Liver (tissue), 9 donors: ENCODE measurements around the gene DIRAS2. TPM values are rescaled to one million over a fixed set of nuclear protein-coding genes. Genes with fewer than 3 reads are reported as not detected.

Source experiments
- DNase-seq: peaks from one replicate; pipeline ENCODE4 v3.0.0-alpha.2; 2017; ENCODE audit warnings: low spot score
- H3K27ac ChIP-seq, 2 donors: one replicate each; pipeline ENCODE4 v1.7.0; 2013; ENCODE audit warnings: inconsistent platforms in 2 of 2, low read length in 2 of 2, control low read depth in 1 of 2, low read depth in 1 of 2, mild to moderate bottlenecking in 1 of 2
- H3K27me3 ChIP-seq, 4 donors: one replicate each; pipeline versions ENCODE4 v1.6.1 to v1.7.0; 2013; ENCODE audit warnings: low read length in 3 of 4, inconsistent platforms in 1 of 4, mild to moderate bottlenecking in 1 of 4, moderate library complexity in 1 of 4; ENCODE audit not compliant: control insufficient read depth in 4 of 4, insufficient read depth in 4 of 4
- H3K36me3 ChIP-seq, 4 donors: one replicate each; pipeline versions ENCODE4 v1.6.1 to v1.7.0; 2013; ENCODE audit warnings: low read length in 3 of 4, mild to moderate bottlenecking in 3 of 4, low read depth in 1 of 4, moderate library complexity in 1 of 4; ENCODE audit not compliant: control insufficient read depth in 4 of 4, insufficient read depth in 3 of 4
- H3K4me1 ChIP-seq, 4 donors: one replicate each; pipeline versions ENCODE4 v1.6.1 to v1.7.0; 2013; ENCODE audit warnings: low read length in 3 of 4, mild to moderate bottlenecking in 3 of 4, moderate library complexity in 1 of 4; ENCODE audit not compliant: control insufficient read depth in 4 of 4, insufficient read depth in 4 of 4
- H3K4me3 ChIP-seq, 3 donors: one replicate each; pipeline versions ENCODE4 v1.6.1 to v1.7.0; 2013; ENCODE audit warnings: low read length in 3 of 3, control low read depth in 1 of 3, low read depth in 1 of 3, mild to moderate bottlenecking in 1 of 3
- H3K9ac ChIP-seq, 2 donors: one replicate each; pipeline ENCODE4 v1.7.0; 2013; ENCODE audit warnings: low read length in 2 of 2, mild to moderate bottlenecking in 2 of 2, moderate library complexity in 2 of 2, control low read depth in 1 of 2, low read depth in 1 of 2
- H3K9me3 ChIP-seq, 4 donors: one replicate each; pipeline versions ENCODE4 v1.6.1 to v1.7.0; 2013; ENCODE audit warnings: low read length in 3 of 4; ENCODE audit not compliant: control insufficient read depth in 4 of 4
- HNF4A ChIP-seq, 2 donors: conservative IDR thresholded peaks; 2 replicates each; pipeline ENCODE4 v1.6.1; 2016; ENCODE audit warnings: antibody characterized with exemption in 2 of 2, mild to moderate bottlenecking in 2 of 2
- JUND ChIP-seq, 2 donors: IDR thresholded peaks; 2 replicates each; pipeline ENCODE4 v1.6.1; 2016; ENCODE audit warnings: antibody characterized with exemption in 2 of 2
- RXRA ChIP-seq, 2 donors: IDR thresholded peaks; 2 replicates each; pipeline ENCODE4 v1.6.1; 2017 to 2018; ENCODE audit warnings: antibody characterized with exemption in 2 of 2, mild to moderate bottlenecking in 1 of 2
- SP1 ChIP-seq: IDR thresholded peaks from 2 replicates; pipeline ENCODE4 v1.6.1; 2018; ENCODE audit warnings: antibody characterized with exemption, mild to moderate bottlenecking
- YY1 ChIP-seq: IDR thresholded peaks from 2 replicates; pipeline ENCODE4 v1.6.1; 2016; ENCODE audit warnings: antibody characterized with exemption, mild to moderate bottlenecking
- WGBS: extraction: QIAGEN DNeasy Blood & Tissue Kit; methylation state at CpG from one replicate; pipeline ENCODE4 v1.1.7; 2013; 5-methylcytosine and 5-hydroxymethylcytosine counted together
- polyA plus RNA-seq, 2 donors: library from polyadenylated mRNA; stranded (reverse) in 1 of 2; unstranded in 1 of 2; fragments of 200-250 nt in 1 of 2; fragments of >200 nt in 1 of 2; fragmentation: Nextera tagmentation in 1 of 2; extraction: Ambion mirVana in 1 of 2; gene quantifications; one replicate each; pipeline versions ENCODE4 v1.2.1 to v1.2.3, GENCODE V29; 2013 to 2015
- total RNA-seq, 2 donors: library from RNA; depleted of rRNA; stranded (reverse); fragments of >200 nt; gene quantifications; one replicate each; pipeline ENCODE4 v1.2.3, GENCODE V29; 2014
- TF ChIP-seq, protein P1 (sequence below): IDR thresholded peaks from 2 replicates; pipeline ENCODE4 v1.6.1; 2016; ENCODE audit warnings: antibody characterized with exemption
- TF ChIP-seq, protein P2 (sequence below): IDR thresholded peaks from 2 replicates; pipeline ENCODE4 v1.6.1; 2016; ENCODE audit warnings: antibody characterized with exemption
- donor health status: healthy.
- donor health status: healthy.
- donor health status: healthy.
- donor health status: healthy.
- donor health status: healthy.

The DIRAS2 gene
- total and polyA plus RNA-seq, 4 donors: 0.14 to 0.53 (median 0.25) TPM; not detected in 1

DNA sequence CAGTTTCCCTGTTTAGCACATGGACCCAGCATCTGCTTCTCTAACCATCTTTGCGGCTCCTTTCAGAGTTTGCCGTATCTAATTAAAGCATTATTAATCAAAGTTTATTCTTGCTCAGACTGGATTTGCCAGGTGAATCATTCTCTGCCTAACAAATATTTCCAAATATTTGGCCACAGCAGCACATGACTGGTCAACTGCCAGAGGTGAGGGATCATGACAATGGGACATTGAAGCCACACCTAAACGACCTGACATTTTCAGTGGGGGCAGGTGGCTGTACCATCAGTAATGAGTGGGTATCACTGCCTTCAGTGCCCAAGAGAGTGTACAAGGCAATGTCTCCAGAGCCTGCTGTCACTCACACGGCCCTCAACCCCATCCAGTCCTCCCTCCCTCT, 80.4 kb downstream of the DIRAS2 start:
- no peaks in the 10 kb centered on the region for H3K36me3 ChIP-seq
- peaks cover 0 to 5% (median 0%) of the 10 kb centered on the region in 4 donors for H3K27me3 ChIP-seq
- 56% methylated on average over 4 of the region's 4 CpGs for WGBS
- H3K4me1 ChIP-seq: peaks cover 0 to 2% (median 0%) of the 10 kb centered on the region in 4 donors
- no peak overlapping the region for H3K9ac ChIP-seq
- TF ChIP-seq RXRA (IDR thresholded peaks at IDR 0.05) (peak in 1 of 2 donors; percentile 58), SP1 (no peak), JUND (IDR thresholded peaks at IDR 0.05) (peak in 1 of 2 donors; percentile 15), YY1 (peak; percentile 22), HNF4A (conservative IDR thresholded peaks at IDR 0.05) (peak in 1 of 2 donors; percentile 43)
- TF ChIP-seq, protein P1, sequence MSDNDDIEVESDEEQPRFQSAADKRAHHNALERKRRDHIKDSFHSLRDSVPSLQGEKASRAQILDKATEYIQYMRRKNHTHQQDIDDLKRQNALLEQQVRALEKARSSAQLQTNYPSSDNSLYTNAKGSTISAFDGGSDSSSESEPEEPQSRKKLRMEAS: peak; percentile 26
- TF ChIP-seq, protein P2, sequence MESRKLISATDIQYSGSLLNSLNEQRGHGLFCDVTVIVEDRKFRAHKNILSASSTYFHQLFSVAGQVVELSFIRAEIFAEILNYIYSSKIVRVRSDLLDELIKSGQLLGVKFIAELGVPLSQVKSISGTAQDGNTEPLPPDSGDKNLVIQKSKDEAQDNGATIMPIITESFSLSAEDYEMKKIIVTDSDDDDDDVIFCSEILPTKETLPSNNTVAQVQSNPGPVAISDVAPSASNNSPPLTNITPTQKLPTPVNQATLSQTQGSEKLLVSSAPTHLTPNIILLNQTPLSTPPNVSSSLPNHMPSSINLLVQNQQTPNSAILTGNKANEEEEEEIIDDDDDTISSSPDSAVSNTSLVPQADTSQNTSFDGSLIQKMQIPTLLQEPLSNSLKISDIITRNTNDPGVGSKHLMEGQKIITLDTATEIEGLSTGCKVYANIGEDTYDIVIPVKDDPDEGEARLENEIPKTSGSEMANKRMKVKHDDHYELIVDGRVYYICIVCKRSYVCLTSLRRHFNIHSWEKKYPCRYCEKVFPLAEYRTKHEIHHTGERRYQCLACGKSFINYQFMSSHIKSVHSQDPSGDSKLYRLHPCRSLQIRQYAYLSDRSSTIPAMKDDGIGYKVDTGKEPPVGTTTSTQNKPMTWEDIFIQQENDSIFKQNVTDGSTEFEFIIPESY: no peak
- no peak for DNase-seq
- H3K27ac ChIP-seq: no peak overlapping the region
- no peak overlapping the region for H3K4me3 ChIP-seq
- H3K9me3 ChIP-seq: no peaks in the 10 kb centered on the region

Other genes with a start within 250 kb of the DIRAS2 start
- gene SYK, start 159.0 kb upstream of the DIRAS2 start, total RNA-seq: 10 to 100 TPM in 1 of 2 donors, 1 to 10 TPM in 1; 5.3 to 15.4 TPM
- 1 to 10 TPM; 2.0 to 2.8 TPM for gene SYK, start 159.0 kb upstream of the DIRAS2 start, polyA plus RNA-seq